Cardiac muscle cell (in vitro differentiated cells and primary cell): ENCODE data around the gene GOLGA6L7. TPM values are rescaled to one million over a fixed set of nuclear protein-coding genes. Genes with fewer than 3 reads are reported as not detected.
A peak's percentile ranks its signal among the peaks of the same experiment; 100 is the strongest.

ENCODE experiments used
- DNase-seq, 2 donors: peaks; one replicate each; pipeline versions ENCODE4 v3.0.0 to v3.0.0-alpha.2; 2010 to 2017; ENCODE audit warnings: low read depth in 1 of 2, low spot score in 1 of 2
- H3K27ac ChIP-seq: fragments of 200-600 bp; sonication (generic); 2 replicates; pipeline ENCODE4 v1.5.1; 2016
- H3K27me3 ChIP-seq: fragments of 200-600 bp; sonication (generic); 2 replicates; pipeline ENCODE4 v1.6.0; 2016; ENCODE audit warnings: control low read depth
- H3K36me3 ChIP-seq: fragments of 200-600 bp; sonication (generic); 2 replicates; pipeline ENCODE4 v1.5.1; 2016; ENCODE audit warnings: control low read depth
- H3K4me1 ChIP-seq: fragments of 200-600 bp; sonication (generic); 2 replicates; pipeline ENCODE4 v1.8.1; 2017; ENCODE audit warnings: low read depth, mild to moderate bottlenecking, mixed run types
- H3K4me3 ChIP-seq: fragments of 200-600 bp; sonication (generic); 2 replicates; pipeline ENCODE4 v1.5.1; 2016; ENCODE audit warnings: mild to moderate bottlenecking
- H3K9me3 ChIP-seq: fragments of 200-600 bp; sonication (generic); 2 replicates; pipeline ENCODE4 v1.5.1; 2017; ENCODE audit warnings: low read depth, mild to moderate bottlenecking, control low read depth
- polyA plus RNA-seq: library from polyadenylated mRNA; unstranded; fragments of >200 nt; fragmentation: Nextera tagmentation; extraction: Ambion mirVana; gene quantifications from 2 replicates; pipeline ENCODE4 v1.2.1, GENCODE V29; 2016
- total RNA-seq: library from RNA; depleted of rRNA; stranded (reverse); fragments of >200 nt; gene quantifications from 2 replicates; pipeline ENCODE4 v1.2.3, GENCODE V29; 2016
- TF ChIP-seq, protein P1 (sequence below): IDR thresholded peaks from 2 replicates; pipeline ENCODE4 v1.5.1; 2012; ENCODE audit warnings: low read depth, mild to moderate bottlenecking, low read length

The GOLGA6L7 gene
- total and polyA plus RNA-seq, 2 experiments from 2014 or later, result 0.59 TPM; not detected in 1

DNA sequence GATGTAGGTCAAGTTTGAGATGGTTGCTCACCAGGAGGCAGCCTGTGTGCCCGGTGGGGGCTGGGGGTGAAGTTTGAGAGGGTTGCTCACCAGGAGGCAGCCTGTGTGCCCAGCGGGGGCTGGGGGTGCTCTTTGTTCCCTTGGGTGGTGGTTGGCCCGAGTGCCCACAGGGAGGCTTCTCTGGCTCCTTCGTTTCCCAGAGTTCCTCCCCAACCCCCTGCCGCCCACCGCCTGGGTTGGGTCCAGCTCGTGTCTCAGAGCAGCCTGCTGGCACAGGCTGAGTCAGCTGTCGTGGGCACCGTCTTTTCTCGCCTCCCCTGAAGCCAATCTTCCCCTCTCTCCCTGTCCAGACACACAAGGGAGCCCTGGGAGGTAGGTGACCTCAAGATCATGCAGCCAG is 40.5 kb upstream of the GOLGA6L7 start:
- no peaks in the 10 kb centered on the region for H3K36me3 ChIP-seq
- H3K4me1 ChIP-seq, result no peaks in the 10 kb centered on the region
- no peak overlapping the region for H3K4me3 ChIP-seq
- peaks cover 21% of the 10 kb centered on the region for H3K27me3 ChIP-seq
- H3K9me3 ChIP-seq, result no peaks in the 10 kb centered on the region
- no peak overlapping the region for H3K27ac ChIP-seq
- no peak for DNase-seq
- TF ChIP-seq, protein P1, sequence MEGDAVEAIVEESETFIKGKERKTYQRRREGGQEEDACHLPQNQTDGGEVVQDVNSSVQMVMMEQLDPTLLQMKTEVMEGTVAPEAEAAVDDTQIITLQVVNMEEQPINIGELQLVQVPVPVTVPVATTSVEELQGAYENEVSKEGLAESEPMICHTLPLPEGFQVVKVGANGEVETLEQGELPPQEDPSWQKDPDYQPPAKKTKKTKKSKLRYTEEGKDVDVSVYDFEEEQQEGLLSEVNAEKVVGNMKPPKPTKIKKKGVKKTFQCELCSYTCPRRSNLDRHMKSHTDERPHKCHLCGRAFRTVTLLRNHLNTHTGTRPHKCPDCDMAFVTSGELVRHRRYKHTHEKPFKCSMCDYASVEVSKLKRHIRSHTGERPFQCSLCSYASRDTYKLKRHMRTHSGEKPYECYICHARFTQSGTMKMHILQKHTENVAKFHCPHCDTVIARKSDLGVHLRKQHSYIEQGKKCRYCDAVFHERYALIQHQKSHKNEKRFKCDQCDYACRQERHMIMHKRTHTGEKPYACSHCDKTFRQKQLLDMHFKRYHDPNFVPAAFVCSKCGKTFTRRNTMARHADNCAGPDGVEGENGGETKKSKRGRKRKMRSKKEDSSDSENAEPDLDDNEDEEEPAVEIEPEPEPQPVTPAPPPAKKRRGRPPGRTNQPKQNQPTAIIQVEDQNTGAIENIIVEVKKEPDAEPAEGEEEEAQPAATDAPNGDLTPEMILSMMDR, result no peak

DNA sequence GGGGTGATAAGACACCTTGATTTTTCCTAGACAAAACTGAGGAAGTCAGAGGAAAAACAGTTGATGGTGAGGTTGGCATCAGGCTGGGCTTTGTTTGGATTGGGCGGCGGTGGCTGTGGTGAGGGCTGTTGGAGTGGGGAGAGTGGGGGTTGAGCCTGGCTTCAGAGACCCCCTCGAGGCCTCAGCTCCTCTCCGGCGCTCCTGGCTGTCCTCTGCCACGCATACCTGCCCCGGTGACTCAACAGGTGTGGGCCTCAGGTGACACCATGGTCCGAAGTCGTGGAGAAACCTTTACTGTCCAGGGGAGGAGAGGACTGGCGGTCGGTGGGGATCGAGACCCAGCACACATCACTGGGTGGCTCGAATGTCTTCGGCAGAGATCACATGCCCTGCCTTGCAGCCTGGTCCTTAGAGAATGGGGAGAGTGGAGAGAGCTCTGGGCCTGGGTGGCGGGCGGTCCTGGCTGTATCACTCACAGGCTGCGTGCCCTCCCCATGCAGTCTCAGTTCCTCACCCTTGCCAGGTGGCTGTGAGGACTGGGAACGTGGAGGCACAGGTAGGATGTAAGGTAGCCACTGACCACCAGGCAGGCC is 40.0 kb upstream of the GOLGA6L7 start:
- TF ChIP-seq, protein P1, result no peak
- no peak for DNase-seq
- Histone ChIP-seq H3K4me1 (no peaks in the 10 kb centered on the region), H3K27me3 (peaks cover 21% of the 10 kb centered on the region), H3K36me3 (no peaks in the 10 kb centered on the region), H3K4me3 (no peak overlapping the region), H3K9me3 (no peaks in the 10 kb centered on the region), H3K27ac (no peak overlapping the region)

DNA sequence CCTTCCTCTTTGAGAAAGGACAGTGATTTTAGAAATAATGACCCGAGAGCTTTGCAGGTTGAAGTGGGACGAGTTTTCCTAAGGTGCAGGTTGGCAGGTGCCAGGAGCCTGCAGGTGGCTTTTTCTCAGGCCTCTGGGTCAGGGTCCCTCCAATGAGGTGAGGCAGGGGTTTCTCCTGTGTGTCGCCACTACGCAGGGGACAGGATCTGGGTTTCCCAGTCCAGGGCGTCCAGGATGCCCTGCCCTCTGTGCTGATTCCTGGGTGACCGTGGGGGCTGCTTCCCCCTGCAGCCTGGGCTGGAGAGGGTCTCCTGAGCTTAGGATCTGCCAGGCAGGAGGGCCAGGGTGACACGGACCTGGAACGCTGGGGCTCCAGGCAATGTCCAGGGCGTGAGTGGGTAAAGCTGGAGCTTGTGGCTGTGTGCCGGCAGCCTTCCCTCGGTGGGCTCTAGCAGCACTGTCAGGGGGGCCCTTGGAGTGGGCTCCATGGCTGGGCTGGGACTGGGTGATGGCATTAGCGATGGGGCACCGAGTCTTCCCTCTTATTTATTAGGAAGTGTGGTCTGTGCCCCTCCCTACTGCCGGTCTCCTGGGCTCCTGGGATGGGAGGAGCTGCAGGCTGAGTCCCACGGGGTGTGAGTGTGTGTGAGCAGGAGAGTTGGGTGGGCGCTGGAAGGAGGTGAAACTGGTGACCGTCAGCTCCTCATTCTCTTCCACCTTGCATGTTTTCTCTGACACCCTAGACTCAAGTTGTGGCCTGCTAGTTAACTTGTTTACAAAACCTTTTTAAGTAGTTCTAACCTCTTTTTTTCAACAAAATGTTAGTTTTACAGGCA is 39.1 kb upstream of the GOLGA6L7 start:
- TF ChIP-seq, protein P1, result no peak
- H3K36me3 ChIP-seq, result no peaks in the 10 kb centered on the region
- H3K4me3 ChIP-seq, result no peak overlapping the region
- peaks cover 21% of the 10 kb centered on the region for H3K27me3 ChIP-seq
- DNase-seq, result no peak
- no peaks in the 10 kb centered on the region for H3K4me1 ChIP-seq
- H3K9me3 ChIP-seq, result no peaks in the 10 kb centered on the region
- no peak overlapping the region for H3K27ac ChIP-seq

DNA sequence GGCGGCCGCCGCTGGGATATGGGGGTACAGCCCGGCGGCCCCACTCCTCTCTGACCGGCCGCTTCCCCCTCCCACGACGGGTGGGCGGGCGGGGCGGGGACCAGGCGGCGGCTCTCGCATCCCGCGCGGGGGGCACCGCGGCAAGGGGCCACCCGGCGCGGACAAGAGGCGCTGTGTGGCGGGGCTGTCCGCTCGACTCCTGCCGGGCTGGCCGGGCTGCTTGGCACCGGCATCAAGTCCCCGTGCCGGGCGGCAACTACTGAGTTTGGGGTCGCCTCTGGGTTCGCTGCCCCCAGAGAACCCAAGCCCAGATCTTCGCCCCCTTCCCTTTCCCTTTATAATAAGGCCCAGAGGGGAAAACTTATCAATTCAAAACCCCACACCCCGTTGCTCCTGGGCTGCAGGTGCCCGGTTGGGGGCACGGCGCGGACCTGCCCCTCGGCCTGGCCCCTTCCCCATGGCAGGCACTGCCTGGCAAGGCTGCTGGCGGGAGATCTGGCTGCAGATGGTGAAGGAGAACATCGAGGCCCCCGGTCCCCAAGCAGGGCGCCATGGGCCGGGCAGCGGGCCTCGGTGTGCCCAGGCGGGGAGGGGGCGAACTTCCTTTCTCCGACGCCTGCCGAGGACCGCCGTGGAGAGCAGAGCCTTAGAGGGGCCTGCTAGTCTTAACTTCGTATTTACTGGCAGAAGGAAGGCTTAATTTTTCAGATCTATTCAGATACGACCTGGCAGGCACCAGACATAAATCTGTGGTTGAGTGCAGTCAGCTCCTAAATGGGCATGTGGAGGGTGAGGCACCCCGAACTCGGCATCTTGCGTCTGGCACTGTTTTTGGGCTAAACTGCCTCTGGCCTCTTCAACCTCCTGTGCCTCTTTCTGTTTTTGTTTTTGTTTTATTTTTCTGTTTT is 38.2 kb upstream of the GOLGA6L7 start:
- DNase-seq, result peak in 1 of 2 donors; percentile 27
- peak overlapping the region; percentile 85 for H3K4me3 ChIP-seq

More for the DNA sequence above, 38.2 kb upstream of the GOLGA6L7 start:
- H3K27me3 ChIP-seq, result peaks cover 21% of the 10 kb centered on the region
- no peaks in the 10 kb centered on the region for H3K36me3 ChIP-seq
- H3K27ac ChIP-seq, result no peak overlapping the region
- TF ChIP-seq, protein P1, result no peak
- H3K4me1 ChIP-seq, result no peaks in the 10 kb centered on the region
- no peaks in the 10 kb centered on the region for H3K9me3 ChIP-seq
